Activated naive CD8-positive, alpha-beta T cell (primary cell): ENCODE results near the gene MTA1.

Source experiments
- H3K27ac Mint-ChIP-seq: one replicate; pipeline ENCODE4 v1.8.0; 2021; ENCODE audit warnings: mixed read lengths
- H3K27me3 Mint-ChIP-seq: one replicate; pipeline ENCODE4 v1.8.0; 2021; ENCODE audit warnings: mixed read lengths
- H3K36me3 Mint-ChIP-seq: one replicate; pipeline ENCODE4 v1.8.0; 2021; ENCODE audit warnings: mixed read lengths
- H3K4me1 Mint-ChIP-seq: one replicate; pipeline ENCODE4 v1.8.0; 2021; ENCODE audit warnings: low read depth, mixed read lengths
- H3K4me3 Mint-ChIP-seq: one replicate; pipeline ENCODE4 v1.8.0; 2021; ENCODE audit warnings: mild to moderate bottlenecking, mixed read lengths
- H3K9me3 Mint-ChIP-seq: one replicate; pipeline ENCODE4 v1.8.0; 2021; ENCODE audit warnings: low read depth, mixed read lengths

Gene MTA1

DNA sequence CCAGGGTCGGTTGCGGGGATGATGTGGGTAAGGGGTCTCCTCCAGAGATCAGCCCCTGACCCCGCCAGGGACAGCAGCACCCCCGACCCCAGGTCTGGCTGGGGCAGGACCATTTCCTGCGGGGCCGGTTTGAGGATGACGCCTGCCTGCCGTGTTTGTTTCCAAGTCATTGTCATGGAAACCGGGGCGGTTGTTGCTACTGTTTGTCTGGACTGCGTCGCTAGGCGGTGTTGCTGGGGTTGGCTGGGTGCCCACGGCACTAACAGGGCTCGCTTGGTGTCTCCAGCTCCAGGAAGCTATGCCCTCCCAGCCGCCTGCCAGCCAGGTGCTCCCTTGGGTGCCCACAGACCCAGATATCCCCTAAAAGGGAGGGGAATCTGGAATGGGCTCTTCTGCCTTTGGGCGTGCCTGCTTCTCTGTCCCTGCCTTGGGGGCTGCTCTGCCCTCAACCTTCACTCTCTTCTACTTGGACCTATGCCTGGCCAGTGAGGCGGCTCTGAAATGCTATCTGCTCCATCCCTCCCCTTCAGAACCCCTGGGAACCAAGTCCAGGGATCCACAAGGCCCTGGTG, 62.3 kb downstream of the MTA1 start:
- H3K4me3 Mint-ChIP-seq = peak overlapping the region; percentile 78
- H3K4me1 Mint-ChIP-seq = peaks cover 44% of the 10 kb centered on the region
- H3K9me3 Mint-ChIP-seq = no peaks in the 10 kb centered on the region
- no peaks in the 10 kb centered on the region for H3K27me3 Mint-ChIP-seq
- H3K27ac Mint-ChIP-seq = peak overlapping the region; percentile 89
- H3K36me3 Mint-ChIP-seq = no peaks in the 10 kb centered on the region

- Mint-ChIP-seq H3K9me3 (no peaks in the 10 kb centered on the region), H3K36me3 (no peaks in the 10 kb centered on the region), H3K4me1 (peaks cover 39% of the 10 kb centered on the region), H3K27ac (peak overlapping the region; percentile 89), H3K27me3 (no peaks in the 10 kb centered on the region), H3K4me3 (peak overlapping the region; percentile 78)
Measured at GRCh38 chr14:105482486-105483110, 63.0 kb downstream of the MTA1 start.

DNA sequence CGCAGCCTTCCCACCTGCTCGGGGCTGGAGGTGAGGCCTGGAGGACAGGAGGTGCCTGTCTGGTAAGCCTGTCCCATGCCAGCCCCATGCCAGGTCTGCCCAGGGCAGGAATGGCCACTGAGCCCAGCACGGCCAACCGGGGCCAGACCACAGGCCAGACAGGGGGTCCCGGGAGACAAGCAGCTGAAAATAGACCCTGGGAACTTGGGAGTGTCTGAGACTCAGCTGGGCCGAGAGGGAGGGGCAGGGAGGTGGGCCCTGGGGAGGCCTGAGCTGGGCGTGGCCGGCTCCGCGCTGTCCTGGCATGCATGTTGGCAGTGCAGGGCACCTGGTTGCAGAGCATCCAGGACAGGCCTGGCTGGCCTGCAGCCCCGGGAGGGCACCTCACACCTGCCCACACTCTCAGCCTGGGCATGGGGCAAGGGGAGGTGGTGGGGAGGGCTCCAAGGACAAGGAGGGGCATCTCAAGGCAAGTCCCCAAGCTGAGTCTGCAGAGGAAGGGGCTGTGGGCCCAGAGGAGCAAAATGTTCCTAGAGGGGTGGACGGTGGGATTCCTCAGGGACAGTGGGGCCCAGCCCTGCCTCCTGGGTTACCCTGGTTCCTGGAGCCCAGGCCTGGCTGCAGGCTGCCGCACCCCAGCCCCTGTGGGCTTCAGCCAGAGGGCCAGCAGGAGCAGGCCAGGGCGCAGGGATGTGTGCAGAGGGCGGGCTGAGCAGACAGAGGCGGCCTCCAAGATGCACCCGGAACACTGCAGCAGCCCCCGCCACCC, 63.9 kb downstream of the MTA1 start:
- Mint-ChIP-seq H3K4me3 (no peak overlapping the region), H3K4me1 (peaks cover 42% of the 10 kb centered on the region), H3K27me3 (no peaks in the 10 kb centered on the region), H3K27ac (no peak overlapping the region), H3K9me3 (no peaks in the 10 kb centered on the region), H3K36me3 (no peaks in the 10 kb centered on the region)

DNA sequence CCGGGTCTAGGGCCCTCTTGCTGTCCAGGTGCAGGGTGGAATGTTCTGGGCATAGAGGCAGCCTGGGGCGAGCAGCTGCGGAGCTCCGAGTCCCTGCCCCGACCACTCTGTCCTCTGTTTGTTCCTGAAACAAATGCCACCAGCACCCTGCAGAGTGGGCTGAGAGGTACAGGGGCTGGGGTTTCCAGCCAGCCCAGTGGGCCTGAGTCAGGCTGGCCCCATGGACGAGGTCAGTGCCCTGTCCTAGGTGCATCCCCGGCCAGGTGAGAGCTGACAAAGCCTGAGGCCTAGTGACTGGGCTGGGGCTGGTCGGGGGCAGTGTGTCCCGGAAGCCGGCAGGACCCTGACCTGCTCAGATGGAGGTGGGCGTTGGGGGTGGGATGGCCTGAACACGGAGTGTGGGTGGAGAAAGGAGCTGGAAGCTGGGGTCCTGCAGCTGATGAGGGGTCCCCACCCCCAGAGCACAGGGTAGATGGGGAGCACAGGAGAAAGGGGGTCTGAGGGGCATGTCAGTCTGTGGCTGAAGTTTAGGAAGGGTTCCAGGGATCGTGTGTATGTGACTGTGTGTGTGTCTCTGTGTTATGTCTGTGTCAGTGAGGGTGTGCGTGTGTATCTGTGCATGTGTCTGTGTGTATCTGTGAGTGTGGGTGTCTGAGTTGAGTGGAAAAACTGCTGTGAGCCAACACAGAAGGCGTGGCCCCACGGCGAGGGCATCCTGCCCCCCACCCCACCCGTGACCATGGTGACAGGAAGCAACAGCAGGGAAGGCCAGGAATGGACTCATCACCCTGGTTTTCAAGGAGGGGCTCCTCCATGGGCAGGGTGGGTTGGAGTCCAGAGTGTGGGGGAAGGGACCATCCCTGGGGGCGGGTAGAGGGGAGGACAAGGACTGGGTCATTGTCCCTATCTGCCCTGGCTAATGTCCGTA, 64.7 kb downstream of the MTA1 start:
- Mint-ChIP-seq H3K36me3 (no peaks in the 10 kb centered on the region), H3K27ac (peak overlapping the region; percentile 85), H3K27me3 (no peaks in the 10 kb centered on the region), H3K4me1 (peaks cover 46% of the 10 kb centered on the region), H3K9me3 (no peaks in the 10 kb centered on the region), H3K4me3 (peak overlapping the region; percentile 42)

GRCh38 chr14:105484997-105485393, 65.4 kb downstream of the MTA1 start:
- H3K4me3 Mint-ChIP-seq = no peak overlapping the region
- H3K9me3 Mint-ChIP-seq = no peaks in the 10 kb centered on the region
- H3K27me3 Mint-ChIP-seq = no peaks in the 10 kb centered on the region
- H3K4me1 Mint-ChIP-seq = peaks cover 45% of the 10 kb centered on the region
- H3K36me3 Mint-ChIP-seq = no peaks in the 10 kb centered on the region
- peak overlapping the region; percentile 85 for H3K27ac Mint-ChIP-seq

DNA sequence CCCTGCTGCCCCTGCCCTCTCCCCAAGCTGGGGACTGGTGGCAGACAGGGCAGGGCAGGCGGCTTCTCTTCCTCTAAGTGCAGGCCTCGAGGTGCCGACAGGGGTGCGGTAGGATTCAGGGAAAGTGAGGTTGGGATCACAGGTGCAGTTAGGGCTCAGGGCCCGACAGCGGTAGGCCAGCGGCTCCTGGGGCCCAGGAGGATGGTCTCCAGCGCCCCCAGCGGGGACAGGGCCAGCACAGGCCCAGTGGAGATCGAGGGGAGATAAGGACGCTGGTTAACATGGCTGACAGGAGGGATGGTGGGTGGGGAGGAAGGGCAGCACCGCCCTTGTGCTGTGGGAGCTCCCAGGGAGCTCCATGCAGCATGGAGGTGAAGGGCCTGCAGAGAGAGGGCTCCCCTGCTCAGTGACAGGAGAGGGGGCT, 66.1 kb downstream of the MTA1 start:
- Mint-ChIP-seq H3K4me3 (no peak overlapping the region), H3K4me1 (peaks cover 39% of the 10 kb centered on the region), H3K36me3 (no peaks in the 10 kb centered on the region), H3K9me3 (no peaks in the 10 kb centered on the region), H3K27me3 (no peaks in the 10 kb centered on the region), H3K27ac (no peak overlapping the region)

GRCh38 chr14:105486163-105486973, 66.7 kb downstream of the MTA1 start, which contains the start of gene CRIP1:
Gene CRIP1 (plus strand): TSS chr14:105486886. CDS start chr14:105487260, 374 bp downstream.
- Mint-ChIP-seq H3K4me3 (peak within 1 kb of the TSS; percentile 81), H3K4me1 (peaks cover 34% of the 10 kb centered on the region), H3K27me3 (no peaks in the 10 kb centered on the region), H3K36me3 (no peaks in the 10 kb centered on the region), H3K27ac (no peak within 1 kb of the TSS), H3K9me3 (no peaks in the 10 kb centered on the region)

- no peaks in the 10 kb centered on the region for H3K9me3 Mint-ChIP-seq
- H3K27me3 Mint-ChIP-seq = no peaks in the 10 kb centered on the region
- no peaks in the 10 kb centered on the region for H3K36me3 Mint-ChIP-seq
- H3K4me1 Mint-ChIP-seq = peaks cover 34% of the 10 kb centered on the region
- peak overlapping the region; percentile 57 for H3K4me3 Mint-ChIP-seq
- H3K27ac Mint-ChIP-seq = no peak overlapping the region
Measured at GRCh38 chr14:105486974-105487448, 67.4 kb downstream of the MTA1 start.

DNA sequence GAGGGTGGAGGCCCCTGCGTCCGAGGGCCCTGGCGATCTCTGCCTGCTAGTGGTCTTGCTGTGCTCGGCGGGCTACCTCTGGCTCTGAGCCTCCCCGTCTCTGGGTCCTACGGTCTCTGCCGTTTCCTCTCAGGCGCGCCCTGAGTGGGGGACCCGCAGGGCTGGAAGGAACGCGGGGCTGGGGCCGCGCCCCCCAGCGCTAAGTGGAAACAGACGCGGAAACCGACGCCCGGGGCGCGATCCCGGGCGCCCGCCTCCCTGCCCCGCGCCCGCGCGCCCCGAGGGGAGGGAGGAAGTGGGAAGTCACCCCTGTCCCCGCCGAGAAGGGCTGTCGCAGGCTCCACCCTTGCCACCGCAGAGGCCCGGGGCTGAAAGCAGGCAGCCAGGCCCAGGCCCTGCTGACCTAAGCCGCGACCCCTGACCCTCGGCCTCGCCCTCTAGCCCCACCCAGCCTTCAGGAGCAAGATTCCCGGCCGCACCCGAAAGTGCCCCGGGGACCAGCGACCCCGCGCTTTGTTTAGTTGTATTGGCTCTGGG, 67.9 kb downstream of the MTA1 start:
- peaks cover 29% of the 10 kb centered on the region for H3K4me1 Mint-ChIP-seq
- no peaks in the 10 kb centered on the region for H3K9me3 Mint-ChIP-seq
- no peaks in the 10 kb centered on the region for H3K27me3 Mint-ChIP-seq
- no peak overlapping the region for H3K27ac Mint-ChIP-seq
- H3K4me3 Mint-ChIP-seq = peak overlapping the region; percentile 81
- no peaks in the 10 kb centered on the region for H3K36me3 Mint-ChIP-seq

DNA sequence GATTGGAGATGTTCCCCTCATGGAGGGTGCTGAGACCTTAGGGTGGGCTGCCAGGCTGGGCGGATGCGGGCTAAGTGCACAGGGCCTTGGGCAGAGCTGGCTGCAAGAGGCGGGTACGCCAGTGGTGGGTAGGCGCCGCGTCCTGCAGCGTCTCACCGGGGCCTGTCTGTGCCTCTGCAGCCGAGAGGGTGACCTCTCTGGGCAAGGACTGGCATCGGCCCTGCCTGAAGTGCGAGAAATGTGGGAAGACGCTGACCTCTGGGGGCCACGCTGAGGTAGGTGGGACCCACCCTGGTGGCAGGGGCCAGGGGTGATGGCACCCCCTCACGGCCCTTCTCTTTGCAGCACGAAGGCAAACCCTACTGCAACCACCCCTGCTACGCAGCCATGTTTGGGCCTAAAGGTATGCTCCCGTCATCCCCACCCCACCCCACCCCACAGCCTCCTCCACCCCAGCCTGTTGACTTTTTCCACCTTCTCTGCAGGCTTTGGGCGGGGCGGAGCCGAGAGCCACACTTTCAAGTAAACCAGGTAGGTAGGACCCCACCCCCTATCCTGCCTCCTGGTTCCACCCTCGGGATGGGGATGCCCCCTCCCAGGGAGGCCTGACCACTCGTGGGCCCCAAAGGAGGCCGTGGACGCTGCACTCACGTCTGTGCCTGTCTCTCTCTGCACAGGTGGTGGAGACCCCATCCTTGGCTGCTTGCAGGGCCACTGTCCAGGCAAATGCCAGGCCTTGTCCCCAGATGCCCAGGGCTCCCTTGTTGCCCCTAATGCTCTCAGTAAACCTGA, 68.6 kb downstream of the MTA1 start:
- Mint-ChIP-seq H3K27me3 (no peaks in the 10 kb centered on the region), H3K27ac (peak overlapping the region; percentile 22), H3K4me3 (peak overlapping the region; percentile 81), H3K4me1 (peaks cover 27% of the 10 kb centered on the region), H3K9me3 (no peaks in the 10 kb centered on the region), H3K36me3 (no peaks in the 10 kb centered on the region)

DNA sequence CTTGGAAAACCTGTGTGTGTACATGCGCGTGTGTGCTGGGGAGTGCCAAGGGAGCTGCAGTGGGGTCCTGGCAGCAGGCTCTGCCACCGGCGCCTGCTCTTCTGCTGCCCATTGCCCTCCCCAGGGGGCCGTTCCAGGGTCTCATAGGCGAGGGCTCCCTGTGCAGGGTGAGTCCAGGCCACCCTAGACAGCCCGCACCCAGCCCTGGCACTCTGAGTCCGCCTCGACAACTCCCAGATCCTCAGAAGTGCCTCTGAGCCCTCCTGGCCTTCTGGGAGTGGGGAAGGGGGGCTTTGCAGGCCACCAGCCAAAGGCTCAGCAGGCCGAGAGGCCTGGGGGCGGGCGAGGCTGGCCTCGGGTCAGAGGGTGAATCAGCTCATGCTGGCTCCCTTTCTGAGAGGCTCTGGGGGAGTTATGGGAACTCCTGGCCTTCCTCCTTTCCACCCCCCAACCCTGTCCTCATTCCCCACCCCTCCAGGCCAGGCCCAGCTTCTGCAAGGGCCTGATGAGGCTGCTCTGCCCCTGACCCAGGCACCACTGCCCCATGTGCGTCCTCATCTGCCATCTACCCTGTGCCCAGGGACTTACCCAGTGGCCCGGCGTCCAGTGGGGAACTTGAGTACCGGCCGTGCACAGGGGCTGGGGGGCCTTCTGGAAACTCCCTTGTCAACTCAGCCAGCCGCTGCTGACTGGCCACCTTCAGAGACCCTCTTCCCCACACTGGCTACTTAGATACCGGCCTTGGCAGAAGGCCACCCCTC, 69.3 kb downstream of the MTA1 start:
- H3K36me3 Mint-ChIP-seq = no peaks in the 10 kb centered on the region
- H3K4me3 Mint-ChIP-seq = peak overlapping the region; percentile 80
- peaks cover 26% of the 10 kb centered on the region for H3K4me1 Mint-ChIP-seq
- H3K27ac Mint-ChIP-seq = no peak overlapping the region
- H3K27me3 Mint-ChIP-seq = no peaks in the 10 kb centered on the region
- no peaks in the 10 kb centered on the region for H3K9me3 Mint-ChIP-seq

- H3K36me3 Mint-ChIP-seq = no peaks in the 10 kb centered on the region
Measured at GRCh38 chr14:105489542-105490266, 70.1 kb downstream of the MTA1 start.

More at GRCh38 chr14:105489542-105490266, 70.1 kb downstream of the MTA1 start:
- Mint-ChIP-seq H3K4me1 (peaks cover 19% of the 10 kb centered on the region), H3K27me3 (no peaks in the 10 kb centered on the region), H3K4me3 (peak overlapping the region; percentile 80), H3K27ac (peak overlapping the region; percentile 64), H3K9me3 (no peaks in the 10 kb centered on the region)
